PFSK-1 (cell line): Measurements from ENCODE around the gene MAP3K9.

Experiments used
- FOXP2 ChIP-seq: optimal IDR thresholded peaks from 2 replicates; pipeline ENCODE3; 2011; ENCODE audit warnings: borderline replicate concordance, control low read depth, inconsistent platforms; ENCODE audit not compliant: insufficient read depth; ENCODE audit errors: extremely low read length, extremely low read depth
- REST ChIP-seq, 2 experiments: IDR thresholded peaks; 2 replicates each; pipeline versions ENCODE4 v1.6.1 to v1.8.0; 2011 to 2012; ENCODE audit warnings: low read depth in 2 of 2, low read length in 2 of 2, control low read depth in 1 of 2, inconsistent platforms in 1 of 2, mild to moderate bottlenecking in 1 of 2, moderate library complexity in 1 of 2; ENCODE audit not compliant: insufficient read depth in 1 of 2

- TF ChIP-seq FOXP2 (no peak), REST (IDR thresholded peaks at IDR 0.05; ENCODE audit: insufficient read depth in 1 of 2, low read depth in 2 of 2, low read length in 2 of 2) (peak in 1 of 2 experiments; percentile 25; a peak in 1 of 4 replicates)
Observed at GRCh38 chr14:70808416-70809224, 693 bp downstream of the MAP3K9 start.
